GM19099 (cell line): ENCODE measurements around the gene ABCB9.

Experiments used
- POLR2A ChIP-seq: IDR thresholded peaks from 3 replicates; pipeline ENCODE4 v1.6.1; 2011; ENCODE audit warnings: low read depth; ENCODE audit not compliant: insufficient read length; ENCODE audit errors: extremely low read depth

ABCB9 gene

GRCh38 chr12:122997343-122998250 lies 31.3 kb upstream of the ABCB9 start:
- no peak for TF ChIP-seq POLR2A

DNA sequence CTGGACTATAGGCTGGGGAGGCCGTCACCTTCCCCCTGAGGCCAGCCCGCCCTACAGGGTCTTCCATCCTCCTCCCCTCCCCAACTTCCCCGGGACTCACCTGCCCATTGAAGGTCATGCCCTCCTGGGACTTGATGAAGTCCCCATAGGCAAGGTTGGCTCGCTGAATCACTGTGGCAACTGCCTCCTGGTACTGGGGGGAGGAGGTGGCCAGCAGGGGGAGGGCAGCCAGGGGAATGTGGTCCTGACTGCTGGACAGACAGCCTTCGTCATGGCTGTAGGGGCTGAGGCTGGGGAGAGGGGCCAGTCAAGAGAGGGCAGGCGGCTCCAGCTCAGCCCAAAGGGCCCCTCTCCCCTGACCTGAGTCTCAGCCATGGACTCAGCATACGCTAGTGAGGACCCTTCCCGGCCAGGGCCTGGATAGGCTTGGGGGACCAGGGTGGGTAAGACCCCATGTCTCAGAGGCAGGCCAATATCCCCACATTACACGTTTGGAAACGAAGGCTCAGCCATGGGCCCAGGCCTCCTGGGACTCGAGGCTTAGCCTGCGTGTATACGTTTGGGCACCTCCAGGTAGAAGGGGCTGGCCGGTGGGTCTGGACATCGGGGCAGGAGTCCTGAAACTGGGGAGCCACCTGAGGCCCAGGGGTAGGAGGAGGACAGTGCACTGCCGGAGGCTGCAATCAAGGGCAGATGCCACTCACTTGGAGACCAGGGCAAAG lies 30.5 kb upstream of the ABCB9 start:
- no peak for TF ChIP-seq POLR2A

DNA sequence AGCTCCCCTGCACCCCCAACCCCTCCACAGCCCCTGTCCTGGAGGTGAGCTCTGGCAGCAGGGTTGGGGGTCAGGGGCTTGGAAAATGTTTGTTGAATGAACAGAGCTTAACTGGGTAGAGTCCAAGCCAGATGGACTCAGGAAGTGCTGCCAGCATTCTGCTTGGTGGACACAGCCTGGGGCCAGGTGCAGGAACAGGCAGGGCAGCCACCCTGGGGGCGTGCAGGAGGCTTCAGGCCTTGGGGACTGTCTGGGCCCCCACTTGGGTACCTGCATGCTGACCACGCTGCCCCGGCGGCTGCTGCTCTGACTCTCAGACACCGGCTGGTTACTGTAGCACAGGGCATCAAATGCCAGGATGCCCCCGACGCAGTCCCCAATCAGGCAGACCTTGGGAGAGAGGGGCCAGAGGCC lies 29.9 kb upstream of the ABCB9 start:
- TF ChIP-seq POLR2A = no peak

DNA sequence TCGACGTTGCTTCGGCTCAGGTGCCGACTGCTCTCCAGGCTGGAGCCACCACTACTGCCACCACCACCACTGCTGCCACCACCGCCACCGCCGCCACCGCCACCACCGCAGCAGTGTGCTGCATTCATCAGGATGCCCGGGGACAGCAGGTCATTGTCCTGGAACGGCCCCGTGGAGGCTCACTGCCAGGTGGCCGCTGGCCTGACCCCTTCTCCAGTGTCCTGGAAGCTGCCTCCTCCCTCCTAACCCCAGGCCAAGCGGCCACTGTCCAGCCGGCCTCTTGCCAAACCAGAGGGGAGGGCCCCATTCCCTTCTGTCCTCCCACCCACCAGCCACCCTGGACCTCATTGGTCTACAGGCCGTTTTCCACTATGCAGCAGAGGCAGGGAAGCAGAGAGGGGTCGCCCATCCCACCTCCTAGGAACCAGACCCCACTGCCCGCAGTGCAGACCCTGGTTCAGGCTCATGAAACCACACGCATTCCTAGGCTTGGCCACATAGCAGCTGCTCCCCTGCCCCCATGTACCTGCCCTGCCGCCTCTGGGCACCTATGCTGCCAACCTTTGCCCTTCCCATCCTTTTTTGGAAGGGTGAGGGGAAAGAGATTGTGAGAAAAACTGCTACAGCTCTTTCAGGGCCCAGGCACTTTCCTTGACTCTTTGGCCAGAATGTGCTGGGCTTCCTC lies 29.4 kb upstream of the ABCB9 start:
- TF ChIP-seq POLR2A = no peak

DNA sequence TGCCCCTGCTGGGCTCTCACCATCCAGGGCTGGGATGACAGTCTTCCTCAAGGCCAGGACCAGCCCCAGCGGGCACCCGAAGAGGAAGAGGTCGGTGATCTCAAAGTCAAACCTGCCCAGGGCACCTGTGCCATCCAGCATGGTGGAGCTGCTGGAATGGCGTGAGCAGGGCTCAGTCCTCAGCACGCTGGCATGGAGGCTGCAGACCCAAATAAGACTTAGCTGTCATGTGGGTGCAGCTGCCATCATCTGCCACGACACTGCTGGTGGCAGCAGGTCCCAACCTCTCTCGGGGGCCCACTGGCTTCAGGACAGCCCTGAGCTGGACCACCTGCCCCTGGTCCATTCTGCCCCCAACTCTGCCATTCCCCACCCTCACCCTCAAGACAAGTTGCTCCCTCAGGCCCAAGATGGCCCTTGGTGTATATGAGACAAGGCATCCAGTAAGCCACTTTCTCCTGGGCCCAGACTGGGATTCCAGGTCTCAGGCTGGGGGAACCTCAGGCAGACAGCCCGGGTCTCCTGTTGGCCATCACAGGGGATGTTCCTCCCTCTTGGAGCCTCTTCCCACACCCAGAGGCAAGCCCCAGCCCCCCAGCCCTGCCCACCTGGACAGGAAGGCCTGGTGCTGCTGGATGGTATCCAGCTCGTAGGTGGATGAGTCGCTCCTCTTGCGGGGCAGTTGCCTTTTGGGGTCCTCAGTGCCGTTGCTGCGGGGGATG lies 28.7 kb upstream of the ABCB9 start:
- no peak for TF ChIP-seq POLR2A

- TF ChIP-seq POLR2A = no peak
Measured at GRCh38 chr12:122994140-122994675, 27.9 kb upstream of the ABCB9 start.

- no peak for TF ChIP-seq POLR2A
Measured at GRCh38 chr12:122992386-122992785, 26.1 kb upstream of the ABCB9 start.

- TF ChIP-seq POLR2A = no peak
Measured at GRCh38 chr12:122991623-122992275, 25.5 kb upstream of the ABCB9 start.

GRCh38 chr12:122990961-122991622 lies 24.8 kb upstream of the ABCB9 start:
- TF ChIP-seq POLR2A = no peak

DNA sequence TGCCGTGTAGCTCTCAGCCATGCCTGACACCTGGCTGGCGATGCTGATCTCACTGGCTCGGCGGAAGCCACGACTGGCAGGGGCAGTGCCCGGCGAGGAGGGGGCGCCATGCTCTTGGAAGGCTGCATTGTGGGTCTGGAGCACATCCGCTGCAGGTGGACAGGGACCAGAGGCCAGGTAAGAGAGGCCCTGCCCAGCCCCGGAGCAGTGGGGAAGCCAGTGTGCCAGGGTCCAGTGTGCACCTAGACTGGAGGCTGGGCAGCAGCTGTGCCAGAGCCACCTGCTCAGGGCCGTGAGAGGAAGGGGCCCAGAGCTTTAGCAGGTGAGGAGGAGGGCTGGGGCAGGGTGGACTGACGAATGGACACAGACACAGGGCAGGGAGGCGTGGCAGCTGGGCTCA lies 24.3 kb upstream of the ABCB9 start:
- no peak for TF ChIP-seq POLR2A

DNA sequence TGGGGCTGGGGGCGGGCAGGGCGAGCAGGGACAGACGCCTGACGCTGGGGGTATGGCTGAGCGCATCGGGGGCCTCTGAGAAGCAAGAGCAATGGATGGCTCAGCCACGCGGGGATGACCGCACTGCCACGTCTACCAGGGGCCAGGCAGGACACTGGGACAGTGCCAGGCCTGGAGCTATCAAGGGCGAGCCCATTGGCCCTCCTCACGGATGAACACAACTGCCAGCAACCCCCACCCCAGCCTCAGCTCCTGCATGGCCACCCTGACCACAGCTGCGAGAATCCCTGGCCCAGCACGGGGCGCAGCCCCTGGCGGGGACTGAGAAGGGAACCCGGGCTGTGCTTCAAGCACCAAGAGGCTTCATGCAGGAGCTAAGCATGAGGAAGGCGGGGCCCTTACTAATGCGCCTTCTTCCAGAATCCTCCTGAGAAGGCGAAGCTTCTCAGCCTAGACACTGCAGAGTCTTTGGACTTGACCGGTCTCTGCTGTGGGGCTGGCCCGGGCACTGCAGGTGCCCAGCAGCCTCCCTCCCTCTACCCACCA lies 23.7 kb upstream of the ABCB9 start:
- TF ChIP-seq POLR2A = no peak

DNA sequence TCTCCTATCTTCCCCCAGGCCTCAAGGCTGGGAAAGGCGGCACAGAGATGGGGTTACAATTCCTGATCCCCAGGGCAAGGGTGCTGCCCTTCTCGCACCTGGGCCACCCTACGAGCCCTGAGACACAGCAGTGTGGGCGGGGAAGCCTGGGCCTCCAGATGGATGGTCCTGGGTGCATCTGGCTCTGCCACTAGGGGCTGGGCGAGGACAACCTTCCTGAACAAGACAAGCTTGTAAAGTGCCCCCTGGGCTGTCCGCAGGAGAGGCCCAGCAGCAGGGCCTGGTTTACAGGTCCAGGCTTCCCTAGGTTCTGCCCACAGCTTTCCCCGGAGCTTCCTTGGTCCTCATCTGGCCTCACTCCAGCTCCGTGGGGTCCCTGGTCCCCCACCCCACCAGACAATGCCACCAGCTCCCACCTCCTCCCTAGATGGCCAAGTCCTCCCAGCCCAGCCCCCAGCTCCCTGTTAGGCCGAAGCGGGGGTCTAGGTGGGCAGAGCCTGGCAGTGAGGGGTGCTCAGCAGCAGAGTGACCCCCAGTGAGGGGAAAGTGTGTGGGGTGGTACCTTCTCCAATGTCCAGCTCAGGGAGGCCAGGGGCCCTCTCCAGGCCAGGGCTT lies 23.1 kb upstream of the ABCB9 start:
- TF ChIP-seq POLR2A = no peak
